Measurements from ENCODE around the gene XPOT.

Gene XPOT

DNA sequence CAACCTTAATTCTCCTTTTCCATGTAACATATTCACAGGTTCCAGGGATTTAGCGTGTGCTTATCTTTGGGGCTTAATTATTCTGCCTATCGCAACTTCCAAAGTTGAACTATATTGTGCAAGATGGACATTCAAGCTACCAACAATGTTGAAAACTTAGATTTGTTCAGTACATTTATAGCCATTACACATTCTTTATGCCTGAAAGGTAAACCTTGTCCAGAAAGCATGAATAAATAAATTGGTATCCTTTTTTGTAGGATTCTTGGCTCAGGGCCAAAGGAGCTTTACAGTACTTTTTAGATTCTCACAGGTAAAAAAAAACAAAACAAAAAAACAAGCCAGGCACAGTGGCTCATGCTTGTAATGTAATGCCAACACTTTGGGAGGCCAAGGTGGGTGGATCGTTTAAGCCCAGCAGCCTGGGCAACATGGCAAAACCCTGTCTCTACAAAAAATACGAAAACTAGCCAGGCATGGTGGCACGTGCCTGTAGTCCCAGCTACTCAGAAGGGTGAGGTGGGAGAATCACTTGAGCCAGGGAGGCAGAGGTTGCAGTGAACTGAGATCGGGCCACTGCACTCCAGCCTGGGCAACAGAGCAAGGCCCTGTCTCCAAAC, 16.9 kb upstream of the XPOT start:
- TF ChIP-seq, protein P1, sequence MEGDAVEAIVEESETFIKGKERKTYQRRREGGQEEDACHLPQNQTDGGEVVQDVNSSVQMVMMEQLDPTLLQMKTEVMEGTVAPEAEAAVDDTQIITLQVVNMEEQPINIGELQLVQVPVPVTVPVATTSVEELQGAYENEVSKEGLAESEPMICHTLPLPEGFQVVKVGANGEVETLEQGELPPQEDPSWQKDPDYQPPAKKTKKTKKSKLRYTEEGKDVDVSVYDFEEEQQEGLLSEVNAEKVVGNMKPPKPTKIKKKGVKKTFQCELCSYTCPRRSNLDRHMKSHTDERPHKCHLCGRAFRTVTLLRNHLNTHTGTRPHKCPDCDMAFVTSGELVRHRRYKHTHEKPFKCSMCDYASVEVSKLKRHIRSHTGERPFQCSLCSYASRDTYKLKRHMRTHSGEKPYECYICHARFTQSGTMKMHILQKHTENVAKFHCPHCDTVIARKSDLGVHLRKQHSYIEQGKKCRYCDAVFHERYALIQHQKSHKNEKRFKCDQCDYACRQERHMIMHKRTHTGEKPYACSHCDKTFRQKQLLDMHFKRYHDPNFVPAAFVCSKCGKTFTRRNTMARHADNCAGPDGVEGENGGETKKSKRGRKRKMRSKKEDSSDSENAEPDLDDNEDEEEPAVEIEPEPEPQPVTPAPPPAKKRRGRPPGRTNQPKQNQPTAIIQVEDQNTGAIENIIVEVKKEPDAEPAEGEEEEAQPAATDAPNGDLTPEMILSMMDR (IDR thresholded peaks at IDR 0.05; ENCODE audit: low read depth, low read length, missing control alignments): no peak
- no peak overlapping the region for H3K4me3 ChIP-seq (replicated peaks; ENCODE audit: low read depth, low read length)
- DNase-seq (ENCODE audit: extremely low read depth, low read depth): no peak

DNA sequence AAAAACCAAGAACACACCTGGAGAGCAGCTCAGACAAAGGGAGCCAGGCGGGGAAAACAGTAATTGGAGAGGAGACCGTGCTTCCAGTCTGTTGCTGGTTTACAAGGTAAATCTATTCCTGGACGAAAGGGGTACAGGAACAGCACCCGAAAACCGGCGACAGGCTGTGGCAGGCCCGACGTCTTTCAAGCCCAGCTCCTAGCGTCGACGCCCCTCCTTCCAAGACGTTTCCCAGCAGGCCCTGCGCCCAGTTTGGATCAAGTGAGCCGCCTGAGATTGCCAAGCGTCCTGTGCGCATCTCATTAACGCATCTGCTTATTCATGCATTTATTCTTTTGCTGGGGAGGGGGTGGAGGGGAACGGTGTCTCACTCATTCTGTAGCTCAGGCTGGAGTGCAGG, 15.0 kb upstream of the XPOT start:
- H3K4me3 ChIP-seq (replicated peaks; ENCODE audit: low read depth, low read length): no peak overlapping the region
- TF ChIP-seq, protein P1 (IDR thresholded peaks at IDR 0.05; ENCODE audit: low read depth, low read length, missing control alignments): no peak
- DNase-seq (ENCODE audit: extremely low read depth, low read depth): no peak

DNA sequence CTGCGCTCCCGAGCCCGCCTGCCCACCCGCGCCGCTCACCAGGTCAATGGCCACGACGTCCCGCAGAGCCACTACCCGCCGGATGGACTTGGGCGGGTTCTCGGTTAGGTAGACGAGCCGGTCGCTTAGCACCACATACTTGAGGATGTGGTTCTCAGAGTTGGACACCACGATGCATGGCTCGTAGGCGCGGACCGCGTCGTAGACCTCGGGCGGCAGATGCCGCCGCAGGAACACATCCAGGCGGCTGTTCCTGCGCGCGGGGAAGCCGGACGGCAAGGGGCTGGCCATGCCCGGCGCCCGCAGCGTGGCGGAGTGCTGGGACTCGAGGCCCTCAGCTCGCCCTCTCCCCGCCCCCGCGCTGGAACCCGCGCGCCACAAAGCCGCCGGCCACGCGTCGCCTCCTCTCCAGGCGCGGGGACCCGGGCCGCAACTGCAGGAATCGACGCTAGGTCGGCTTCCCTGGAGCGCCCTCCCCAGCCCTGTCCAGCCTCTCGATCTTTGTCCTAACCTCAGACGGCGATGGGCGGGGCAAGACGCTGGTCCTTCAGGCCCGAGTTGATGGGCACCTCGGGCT, 13.8 kb upstream of the XPOT start, which contains the start of gene C12orf56:
Gene C12orf56, minus strand, starts transcription at position 484 of the 577 bp plus-strand sequence. Its CDS starts 193 bp downstream, at position 291.
- DNase-seq (ENCODE audit: extremely low read depth, low read depth): no peak
- peak within 1 kb of the TSS; percentile 39 for H3K4me3 ChIP-seq (replicated peaks; ENCODE audit: low read depth, low read length)
- TF ChIP-seq, protein P1 (IDR thresholded peaks at IDR 0.05; ENCODE audit: low read depth, low read length, missing control alignments): no peak

DNA sequence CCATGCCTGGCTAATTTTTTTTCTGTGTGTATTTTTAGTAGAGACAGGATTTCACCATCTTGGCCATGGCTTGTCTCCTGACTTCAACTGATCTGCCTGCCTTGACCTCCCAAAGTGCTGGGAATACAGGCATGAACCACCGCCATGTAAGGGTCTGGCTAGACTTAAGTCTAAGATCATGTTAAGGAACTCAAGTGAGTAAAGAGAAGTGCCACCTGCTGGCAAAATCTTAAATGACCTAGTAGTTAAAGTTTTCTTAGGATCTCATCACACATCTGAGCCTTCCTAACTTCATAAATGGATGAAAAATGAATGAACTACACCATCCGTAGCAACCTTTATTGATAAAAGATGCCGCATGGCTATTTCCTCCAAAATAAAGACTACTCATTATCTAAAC, 12.0 kb upstream of the XPOT start:
- no peak overlapping the region for H3K4me3 ChIP-seq (replicated peaks; ENCODE audit: low read depth, low read length)
- TF ChIP-seq, protein P1 (IDR thresholded peaks at IDR 0.05; ENCODE audit: low read depth, low read length, missing control alignments): peak; percentile 15
- no peak for DNase-seq (ENCODE audit: extremely low read depth, low read depth)

DNA sequence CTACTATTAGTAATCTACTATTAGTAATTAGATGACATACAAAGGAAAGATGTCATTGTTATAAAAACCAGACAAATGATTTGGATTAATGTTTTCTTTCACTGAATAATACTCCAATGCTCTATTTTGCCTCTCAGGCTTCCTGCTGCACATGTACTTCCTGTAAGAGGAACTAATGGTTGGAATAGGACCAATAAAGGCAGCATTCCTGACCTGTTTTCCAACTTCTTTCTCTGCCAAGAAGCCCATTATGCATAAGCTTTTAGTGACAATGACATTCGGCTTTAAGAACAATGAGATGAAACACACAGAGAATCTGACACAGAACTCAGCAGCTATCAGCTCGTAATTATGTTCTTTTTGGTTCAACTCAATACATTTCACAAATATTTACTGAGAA, 8.5 kb upstream of the XPOT start:
- H3K4me3 ChIP-seq (replicated peaks; ENCODE audit: low read depth, low read length): no peak overlapping the region
- TF ChIP-seq, protein P1 (IDR thresholded peaks at IDR 0.05; ENCODE audit: low read depth, low read length, missing control alignments): no peak
- DNase-seq (ENCODE audit: extremely low read depth, low read depth): no peak

DNA sequence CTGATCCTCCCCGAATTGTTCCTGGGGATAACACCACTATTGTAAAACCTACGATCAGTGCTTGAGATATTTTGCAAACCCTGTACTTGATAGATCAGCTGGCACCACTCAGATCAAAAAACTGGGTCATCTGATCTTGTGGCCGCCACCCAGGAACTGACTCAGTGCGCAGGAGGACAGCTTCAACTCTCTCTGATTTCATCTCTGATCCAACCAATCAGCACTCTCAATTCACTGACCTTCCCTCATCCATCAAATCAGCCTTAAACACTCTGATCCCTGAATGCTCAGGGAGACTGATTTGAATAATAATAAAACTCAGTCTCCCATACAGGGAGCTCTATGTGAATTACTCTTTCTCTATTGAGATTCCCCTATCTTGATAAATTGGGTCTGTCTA, 4.2 kb upstream of the XPOT start:
- TF ChIP-seq, protein P1 (IDR thresholded peaks at IDR 0.05; ENCODE audit: low read depth, low read length, missing control alignments): no peak
- DNase-seq (ENCODE audit: extremely low read depth, low read depth): no peak
- no peak overlapping the region for H3K4me3 ChIP-seq (replicated peaks; ENCODE audit: low read depth, low read length)

All from HFF-Myc (cell line).